ENCODE results near the gene KCNMA1.

KCNMA1 gene

GRCh38 chr10:77060913-77061312, 576.7 kb downstream of the KCNMA1 start:
- H3K36me3 ChIP-seq = no peaks in the 10 kb centered on the region
- no peaks in the 10 kb centered on the region for H3K27me3 ChIP-seq
- H3K4me1 ChIP-seq = no peaks in the 10 kb centered on the region

GRCh38 chr10:77056650-77057049, 581.0 kb downstream of the KCNMA1 start:
- no peaks in the 10 kb centered on the region for H3K4me1 ChIP-seq

More at GRCh38 chr10:77060913-77061312, 576.7 kb downstream of the KCNMA1 start:
- Histone ChIP-seq H3K4me3 (no peak overlapping the region), H4K20me1 (peaks cover 0 to 4% (median 0%) of the 10 kb centered on the region in 11 experiments; a peak in 1 of 22 replicates), H3K4me2 (no peak overlapping the region), H3K27ac (no peak overlapping the region), H3K9me3 (replicated peaks in 1 of 11) (no peaks in the 10 kb centered on the region), H3K9ac (no peak overlapping the region)
- TF ChIP-seq Cebpa-rat (IDR thresholded peaks at IDR 0.05) = no peak

GRCh38 chr10:77052593-77052992, 585.0 kb downstream of the KCNMA1 start:
- Histone ChIP-seq H3K4me1 (no peaks in the 10 kb centered on the region), H3K36me3 (no peaks in the 10 kb centered on the region), H3K9ac (no peak overlapping the region), H3K27me3 (no peaks in the 10 kb centered on the region), H3K9me3 (replicated peaks in 1 of 11) (no peaks in the 10 kb centered on the region), H3K4me3 (no peak overlapping the region), H3K27ac (no peak overlapping the region), H4K20me1 (peaks cover 0 to 3% (median 0%) of the 10 kb centered on the region in 11 experiments; a peak in 1 of 22 replicates), H3K4me2 (no peak overlapping the region)
- no peak for TF ChIP-seq Cebpa-rat (IDR thresholded peaks at IDR 0.05)

More at GRCh38 chr10:77056650-77057049, 581.0 kb downstream of the KCNMA1 start:
- Histone ChIP-seq H4K20me1 (peaks cover 0 to 5% (median 0%) of the 10 kb centered on the region in 11 experiments; a peak in 1 of 22 replicates), H3K36me3 (no peaks in the 10 kb centered on the region), H3K9me3 (replicated peaks in 1 of 11) (no peaks in the 10 kb centered on the region), H3K9ac (no peak overlapping the region), H3K27ac (no peak overlapping the region), H3K27me3 (no peaks in the 10 kb centered on the region), H3K4me3 (no peak overlapping the region), H3K4me2 (no peak overlapping the region)
- no peak for TF ChIP-seq Cebpa-rat (IDR thresholded peaks at IDR 0.05)

- no peaks in the 10 kb centered on the region for H3K9me3 ChIP-seq (replicated peaks in 1 of 11)
- H3K4me1 ChIP-seq = no peaks in the 10 kb centered on the region
- no peak for TF ChIP-seq Cebpa-rat (IDR thresholded peaks at IDR 0.05)
- no peak overlapping the region for H3K9ac ChIP-seq
- no peak overlapping the region for H3K4me2 ChIP-seq
- no peak overlapping the region for H3K27ac ChIP-seq
- H3K27me3 ChIP-seq = no peaks in the 10 kb centered on the region
- no peak overlapping the region for H3K4me3 ChIP-seq
- H3K36me3 ChIP-seq = no peaks in the 10 kb centered on the region
- H4K20me1 ChIP-seq = peaks cover 0 to 3% (median 0%) of the 10 kb centered on the region in 11 experiments; a peak in 1 of 22 replicates
Observed at GRCh38 chr10:77051837-77052236, 585.8 kb downstream of the KCNMA1 start.

GRCh38 chr10:77049896-77050295, 587.7 kb downstream of the KCNMA1 start:
- Histone ChIP-seq H3K36me3 (no peaks in the 10 kb centered on the region), H3K9ac (no peak overlapping the region), H3K4me2 (no peak overlapping the region), H3K9me3 (replicated peaks in 1 of 11) (no peaks in the 10 kb centered on the region), H3K27me3 (no peaks in the 10 kb centered on the region), H3K4me3 (no peak overlapping the region), H3K27ac (no peak overlapping the region), H4K20me1 (peaks cover 0 to 3% (median 0%) of the 10 kb centered on the region in 11 experiments; a peak in 1 of 22 replicates), H3K4me1 (no peaks in the 10 kb centered on the region)
- TF ChIP-seq Cebpa-rat (IDR thresholded peaks at IDR 0.05) = no peak

- H3K27ac ChIP-seq = no peak overlapping the region
- no peak overlapping the region for H3K9ac ChIP-seq
- no peaks in the 10 kb centered on the region for H3K36me3 ChIP-seq
- H3K9me3 ChIP-seq (replicated peaks in 1 of 11) = no peaks in the 10 kb centered on the region
- H3K4me1 ChIP-seq = no peaks in the 10 kb centered on the region
- H3K27me3 ChIP-seq = no peaks in the 10 kb centered on the region
- H4K20me1 ChIP-seq = peaks cover 0 to 3% (median 0%) of the 10 kb centered on the region in 11 experiments; a peak in 1 of 22 replicates
- H3K4me2 ChIP-seq = no peak overlapping the region
- TF ChIP-seq Cebpa-rat (IDR thresholded peaks at IDR 0.05) = no peak
- no peak overlapping the region for H3K4me3 ChIP-seq
Observed at GRCh38 chr10:77049146-77049545, 588.5 kb downstream of the KCNMA1 start.

GRCh38 chr10:77045085-77045484, 592.5 kb downstream of the KCNMA1 start:
- no peak overlapping the region for H3K4me2 ChIP-seq
- H3K27ac ChIP-seq = no peak overlapping the region
- H3K36me3 ChIP-seq = no peaks in the 10 kb centered on the region
- no peaks in the 10 kb centered on the region; a peak in 1 of 22 replicates for H4K20me1 ChIP-seq
- H3K27me3 ChIP-seq = no peaks in the 10 kb centered on the region
- H3K4me1 ChIP-seq = peaks cover 8 to 15% (median 11%) of the 10 kb centered on the region in 10 experiments
- H3K4me3 ChIP-seq = no peak overlapping the region
- no peaks in the 10 kb centered on the region for H3K9me3 ChIP-seq (replicated peaks in 1 of 11)
- no peak overlapping the region for H3K9ac ChIP-seq
- TF ChIP-seq Cebpa-rat (IDR thresholded peaks at IDR 0.05) = no peak

GRCh38 chr10:77043420-77043763, 594.2 kb downstream of the KCNMA1 start:
- no peak for TF ChIP-seq Cebpa-rat (IDR thresholded peaks at IDR 0.05)
- no peak overlapping the region for H3K9ac ChIP-seq
- H3K4me1 ChIP-seq = peaks cover 8 to 15% (median 11%) of the 10 kb centered on the region in 10 experiments
- H3K27me3 ChIP-seq = no peaks in the 10 kb centered on the region
- H3K27ac ChIP-seq = no peak overlapping the region
- no peak overlapping the region for H3K4me2 ChIP-seq
- peaks cover 0 to 10% (median 0%) of the 10 kb centered on the region in 11 experiments; a peak in 1 of 22 replicates for H3K36me3 ChIP-seq
- no peaks in the 10 kb centered on the region; a peak in 1 of 22 replicates for H4K20me1 ChIP-seq
- H3K9me3 ChIP-seq (replicated peaks in 1 of 11) = no peaks in the 10 kb centered on the region
- no peak overlapping the region for H3K4me3 ChIP-seq

GRCh38 chr10:77042706-77043419, 594.7 kb downstream of the KCNMA1 start:
- peaks cover 0 to 10% (median 0%) of the 10 kb centered on the region in 11 experiments; a peak in 1 of 22 replicates for H3K36me3 ChIP-seq
- TF ChIP-seq Cebpa-rat (IDR thresholded peaks at IDR 0.05) = no peak
- no peak overlapping the region for H3K4me3 ChIP-seq
- H4K20me1 ChIP-seq = no peaks in the 10 kb centered on the region
- no peak overlapping the region for H3K4me2 ChIP-seq
- H3K27ac ChIP-seq = no peak overlapping the region
- no peak overlapping the region for H3K9ac ChIP-seq
- no peaks in the 10 kb centered on the region for H3K27me3 ChIP-seq
- no peaks in the 10 kb centered on the region for H3K9me3 ChIP-seq (replicated peaks in 1 of 11)
- H3K4me1 ChIP-seq = peaks cover 10 to 18% (median 14%) of the 10 kb centered on the region in 10 experiments

All from BLaER1 treated with 17β-estradiol and CSF1 and Interleukin-3, amounts not matched to agents 10 nM and 100 nM (cell line).